H1 (cell line): Measurements from ENCODE around the gene ADGB. TPM values are rescaled to one million over a fixed set of nuclear protein-coding genes. Genes with fewer than 3 reads are reported as not detected.

ENCODE experiments used
- CTCF ChIA-PET: fragments of 300-600 bp; sonication (Branson Sonifier 250); formaldehyde crosslinking; loops from one replicate; lab custom pipeline; 2021; ENCODE audit not compliant: partially characterized antibody; lab: Charles Lee
- POLR2A ChIA-PET: fragments of 300-600 bp; sonication (Branson Sonifier 250); formaldehyde crosslinking; loops from one replicate; lab custom pipeline; 2021; ENCODE audit warnings: inconsistent platforms; ENCODE audit not compliant: partially characterized antibody; lab: Charles Lee
- DNase-seq, 2 experiments: peaks; one replicate each; pipeline versions ENCODE4 v3.0.0 to v3.0.0-alpha.2; 2010 to 2022; ENCODE audit warnings: low spot score in 2 of 2, low read depth in 1 of 2, mixed read lengths in 1 of 2
- FAIRE-seq: peaks from 2 replicates; lab custom pipeline; 2011; peaks lifted over from hg19 to GRCh38; lab: Jason Lieb, UNC
- H2AFZ ChIP-seq: 2 replicates; pipeline ENCODE4 v1.8.1; 2012; ENCODE audit warnings: low read length, inconsistent platforms
- H2AK5ac ChIP-seq: 2 replicates; pipeline ENCODE4 v1.6.1; 2013; ENCODE audit warnings: low read depth, low read length
- H2BK120ac ChIP-seq: replicated peaks from 2 replicates; pipeline ENCODE3; 2013; ENCODE audit warnings: low read depth, low read length, inconsistent platforms
- H2BK12ac ChIP-seq: 2 replicates; pipeline ENCODE4 v1.6.1; 2013; ENCODE audit warnings: low read depth, low read length
- H2BK15ac ChIP-seq: 2 replicates; pipeline ENCODE4 v1.6.1; 2013; ENCODE audit warnings: low read length
- H2BK20ac ChIP-seq: 2 replicates; pipeline ENCODE4 v1.6.1; 2013; ENCODE audit warnings: low read length
- H2BK5ac ChIP-seq: 2 replicates; pipeline ENCODE4 v1.6.1; 2013; ENCODE audit warnings: low read depth, low read length
- H3K14ac ChIP-seq: 2 replicates; pipeline ENCODE4 v1.6.1; 2013; ENCODE audit warnings: inconsistent platforms; ENCODE audit not compliant: insufficient read length
- H3K18ac ChIP-seq: 2 replicates; pipeline ENCODE4 v1.6.1; 2013; ENCODE audit warnings: low read length; ENCODE audit errors: extremely low read depth
- H3K23ac ChIP-seq: 2 replicates; pipeline ENCODE4 v1.6.1; 2013; ENCODE audit warnings: inconsistent platforms; ENCODE audit not compliant: insufficient read length
- H3K23me2 ChIP-seq: 2 replicates; pipeline ENCODE4 v1.6.1; 2013; ENCODE audit warnings: low read depth, low read length
- H3K27ac ChIP-seq: 2 replicates; pipeline ENCODE4 v1.6.1; 2011; ENCODE audit warnings: low read depth, low read length, inconsistent platforms
- H3K27me3 ChIP-seq, 4 experiments: replicated peaks in 1 of 4; 1 replicate in 1 of 4; 2 replicates in 3 of 4; pipeline versions ENCODE4 v1.6.1 to v1.8.1; 2011 to 2013; ENCODE audit warnings: low read length in 3 of 4, mild to moderate bottlenecking in 3 of 4, inconsistent platforms in 2 of 4, mixed read lengths in 2 of 4, moderate library complexity in 1 of 4; ENCODE audit not compliant: control insufficient read depth in 3 of 4, insufficient read depth in 3 of 4; ENCODE audit errors: extremely low read depth in 1 of 4
- H3K36me3 ChIP-seq, 4 experiments: 2 replicates each; pipeline versions ENCODE4 v1.6.1 to v1.8.1; 2011 to 2013; ENCODE audit warnings: mild to moderate bottlenecking in 4 of 4, low read length in 3 of 4, moderate library complexity in 2 of 4, control low read depth in 1 of 4, inconsistent platforms in 1 of 4; ENCODE audit not compliant: insufficient read depth in 4 of 4, control insufficient read depth in 2 of 4
- H3K4ac ChIP-seq: replicated peaks from 2 replicates; pipeline ENCODE3; 2013; ENCODE audit warnings: low read length, low read depth, mixed read lengths, inconsistent platforms; ENCODE audit not compliant: insufficient read length
- H3K4me1 ChIP-seq, 4 experiments: replicated peaks in 1 of 4; 1 replicate in 1 of 4; 2 replicates in 3 of 4; pipeline versions ENCODE4 v1.6.1 to v1.8.1; 2011 to 2013; ENCODE audit warnings: low read length in 3 of 4, inconsistent platforms in 2 of 4, mixed read lengths in 1 of 4; ENCODE audit not compliant: insufficient read depth in 4 of 4, control insufficient read depth in 3 of 4
- H3K4me2 ChIP-seq, 2 experiments: 2 replicates each; pipeline versions ENCODE4 v1.6.1 to v1.8.1; 2011 to 2013; ENCODE audit warnings: low read depth in 2 of 2, low read length in 2 of 2, control low read depth in 1 of 2, inconsistent platforms in 1 of 2, mild to moderate bottlenecking in 1 of 2; ENCODE audit not compliant: insufficient read depth in 1 of 2
- H3K4me3 ChIP-seq, 4 experiments: fragments of 200-600, 300-600 bp in 1 of 4; sonication (generic), shearing (Covaris generic), sonication (Bioruptor Twin) in 1 of 4; 2 replicates each; pipeline versions ENCODE4 v1.5.1 to v1.8.1; 2011 to 2016; ENCODE audit warnings: low read length in 4 of 4, low read depth in 3 of 4, control low read depth in 2 of 4, inconsistent platforms in 2 of 4, mild to moderate bottlenecking in 2 of 4, mixed read lengths in 1 of 4, moderate library complexity in 1 of 4; ENCODE audit not compliant: insufficient read depth in 2 of 4; ENCODE audit errors: extremely low read depth in 1 of 4
- H3K56ac ChIP-seq: replicated peaks from 2 replicates; pipeline ENCODE3; 2013; ENCODE audit warnings: low read depth, mild to moderate bottlenecking, mixed read lengths, low read length, inconsistent platforms; ENCODE audit not compliant: insufficient read length
- H3K79me1 ChIP-seq: 2 replicates; pipeline ENCODE4 v1.6.1; 2013; ENCODE audit warnings: low read depth, low read length, control low read depth
- H3K79me2 ChIP-seq, 2 experiments: 2 replicates each; pipeline versions ENCODE4 v1.6.1 to v1.8.1; 2012 to 2013; ENCODE audit warnings: low read length in 2 of 2, mild to moderate bottlenecking in 2 of 2, inconsistent platforms in 1 of 2; ENCODE audit not compliant: insufficient read depth in 2 of 2, control insufficient read depth in 1 of 2
- H3K9ac ChIP-seq, 4 experiments: replicated peaks in 1 of 4; 1 replicate in 1 of 4; 2 replicates in 3 of 4; pipeline versions ENCODE4 v1.6.1 to v1.8.1; 2011 to 2013; ENCODE audit warnings: low read depth in 3 of 4, low read length in 3 of 4, control low read depth in 2 of 4, mild to moderate bottlenecking in 2 of 4, moderate library complexity in 2 of 4, inconsistent platforms in 1 of 4; ENCODE audit errors: extremely low read depth in 1 of 4
- H3K9me3 ChIP-seq, 2 experiments: 2 replicates each; pipeline versions ENCODE4 v1.6.1 to v1.8.1; 2012 to 2013; ENCODE audit warnings: mild to moderate bottlenecking in 2 of 2, moderate library complexity in 2 of 2, control low read depth in 1 of 2, inconsistent platforms in 1 of 2, low read depth in 1 of 2, low read length in 1 of 2, mixed read lengths in 1 of 2; ENCODE audit not compliant: insufficient read depth in 2 of 2
- H4K20me1 ChIP-seq, 2 experiments: replicated peaks in 1 of 2; 2 replicates each; pipeline versions ENCODE3 to v1.8.1; 2011 to 2013; ENCODE audit warnings: inconsistent platforms in 2 of 2, low read length in 2 of 2, mild to moderate bottlenecking in 1 of 2; ENCODE audit not compliant: insufficient read depth in 2 of 2, control insufficient read depth in 1 of 2
- H4K5ac ChIP-seq: 2 replicates; pipeline ENCODE4 v1.6.1; 2013; ENCODE audit warnings: low read length, low read depth, mixed read lengths, inconsistent platforms; ENCODE audit not compliant: insufficient read length
- H4K8ac ChIP-seq: 2 replicates; pipeline ENCODE4 v1.8.0; 2013; ENCODE audit warnings: mild to moderate bottlenecking, moderate library complexity, low read length, inconsistent platforms; ENCODE audit not compliant: insufficient read depth; ENCODE audit errors: extremely low read depth
- H4K91ac ChIP-seq: replicated peaks from 2 replicates; pipeline ENCODE3; 2013; ENCODE audit warnings: low read length, mixed read lengths, inconsistent platforms; ENCODE audit not compliant: insufficient read length
- E2F6 ChIP-seq: IDR thresholded peaks from 2 replicates; pipeline ENCODE4 v1.6.1; 2012; ENCODE audit warnings: inconsistent platforms
- EZH2 ChIP-seq: fragments of 200-600 bp; sonication (generic); IDR thresholded peaks from 2 replicates; pipeline ENCODE4 v1.7.1; 2012; ENCODE audit warnings: low read depth, mild to moderate bottlenecking, moderate library complexity, low read length, inconsistent platforms; ENCODE audit not compliant: severe bottlenecking
- GABPA ChIP-seq: IDR thresholded peaks from 2 replicates; pipeline ENCODE4 v1.6.1; 2011; ENCODE audit warnings: mild to moderate bottlenecking, low read length, moderate library complexity, borderline replicate concordance; ENCODE audit not compliant: insufficient read depth
- HDAC6 ChIP-seq: IDR thresholded peaks from one replicate; pipeline ENCODE4 v1.7.1; 2012; ENCODE audit warnings: low read depth, mild to moderate bottlenecking, inconsistent platforms, low read length, moderate library complexity
- JUN ChIP-seq: IDR thresholded peaks from 2 replicates; pipeline ENCODE4 v1.6.1; 2011; ENCODE audit warnings: low read depth, mild to moderate bottlenecking, improper control_type of control experiment, low read length
- NANOG ChIP-seq: IDR thresholded peaks from 2 replicates; pipeline ENCODE4 v1.6.1; 2011; ENCODE audit warnings: low read length, low read depth, mild to moderate bottlenecking, inconsistent platforms; ENCODE audit not compliant: insufficient read depth, poor library complexity, severe bottlenecking
- NRF1 ChIP-seq: IDR thresholded peaks from 2 replicates; pipeline ENCODE4 v1.6.1; 2011; ENCODE audit warnings: mild to moderate bottlenecking, low read depth, low read length, improper control_type of control experiment
- PHF8 ChIP-seq: fragments of 200-600 bp; sonication (generic); conservative IDR thresholded peaks from 2 replicates; pipeline ENCODE4 v1.7.1; 2012; ENCODE audit warnings: low read depth, mild to moderate bottlenecking, inconsistent platforms, low read length, moderate library complexity
- POLR2A ChIP-seq, 2 experiments: IDR thresholded peaks; 1 replicate in 1 of 2; 2 replicates in 1 of 2; pipeline ENCODE4 v1.6.1; 2011; ENCODE audit warnings: low read depth in 2 of 2, low read length in 2 of 2, mild to moderate bottlenecking in 2 of 2; ENCODE audit errors: control extremely low read depth in 1 of 2
- RAD21 ChIP-seq, 2 experiments: IDR thresholded peaks in 1 of 2; conservative IDR thresholded peaks in 1 of 2; 2 replicates each; pipeline ENCODE4 v1.6.1; 2011; ENCODE audit warnings: low read depth in 2 of 2, low read length in 2 of 2, improper control_type of control experiment in 1 of 2, inconsistent platforms in 1 of 2, mild to moderate bottlenecking in 1 of 2, moderate library complexity in 1 of 2
- RBBP5 ChIP-seq: IDR thresholded peaks from 2 replicates; pipeline ENCODE4 v1.7.1; 2012; ENCODE audit warnings: low read depth, mild to moderate bottlenecking, inconsistent platforms, low read length, moderate library complexity, borderline replicate concordance
- TAF1 ChIP-seq: IDR thresholded peaks from 2 replicates; pipeline ENCODE4 v1.6.1; 2011; ENCODE audit warnings: mild to moderate bottlenecking, low read depth, low read length
- WGBS, 2 experiments: shearing (Covaris generic) in 1 of 2; methylation state at CpG; one replicate each; pipeline versions ENCODE4 v1.1.6 to v1.1.7; 2013 to 2015; ENCODE audit warnings: low lambda C conversion rate in 2 of 2, mixed read lengths in 2 of 2, inconsistent platforms in 1 of 2, low coverage in 1 of 2, missing lambda C conversion rate in 1 of 2; ENCODE audit not compliant: insufficient replicate concordance in 2 of 2, insufficient coverage in 1 of 2, insufficient read length in 1 of 2; ENCODE audit errors: extremely low coverage in 1 of 2, missing lambda C conversion rate in 1 of 2; 5-methylcytosine and 5-hydroxymethylcytosine counted together
- polyA plus RNA-seq, 7 experiments: library from polyadenylated mRNA; depleted of rRNA in 3 of 7; stranded (reverse) in 5 of 7; unstranded in 2 of 7; fragments of >200 nt in 5 of 7; fragments of 200-250 nt in 2 of 7; gene quantifications; 1 replicate in 5 of 7; 2 replicates in 1 of 7; 4 replicates in 1 of 7; pipeline versions ENCODE4 v1.2.1 to v1.2.3, GENCODE V29; 2011 to 2013; ENCODE audit warnings: missing spikeins in 2 of 7, mixed read lengths in 2 of 7
- total RNA-seq: library from RNA; stranded (reverse); fragmentation: NEBNext Ultra II Directional; extraction: Animal tissue kit (Norgen Biotek cat#: 25700); gene quantifications from 2 replicates; pipeline ENCODE4 v1.2.1, GENCODE V29; 2021

The ADGB gene
- total and polyA plus RNA-seq, 2 of the 8 experiments (the other 6 are each of a cell fraction or from before 2014, with no cell fraction given): not detected

GRCh38 chr6:146805546-146806325, 207.0 kb downstream of the ADGB start:
- no peak overlapping the region for H3K9ac ChIP-seq
- FAIRE-seq: no peak
- POLR2A ChIA-PET: no interaction called here
- no peak for TF ChIP-seq E2F6
- TF ChIP-seq GABPA: no peak
- no peak for TF ChIP-seq JUN
- TF ChIP-seq TAF1: no peak
- no peak for TF ChIP-seq POLR2A (IDR thresholded peaks at IDR 0.05; ENCODE audit: control extremely low read depth in 1 of 2, low read depth in 2 of 2, low read length in 2 of 2)
- no peak for TF ChIP-seq RAD21 (IDR thresholded peaks at IDR 0.05 in 1 of 2, conservative IDR thresholded peaks at IDR 0.05 in 1 of 2; ENCODE audit: low read depth in 2 of 2, low read length in 2 of 2)
- no peak for TF ChIP-seq NANOG
- no peak for TF ChIP-seq HDAC6
- no peak for TF ChIP-seq EZH2
- no peak for TF ChIP-seq RBBP5
- TF ChIP-seq NRF1: no peak
- no peak for TF ChIP-seq PHF8

More at GRCh38 chr6:146805546-146806325, 207.0 kb downstream of the ADGB start:
- WGBS, 2 experiments: 98% methylated on average over 2 of the region's 2 CpGs; no CpG with 5 or more reads in 1 of the 2 experiments
- no peak overlapping the region for H2BK20ac ChIP-seq
- no peak overlapping the region for H2BK12ac ChIP-seq
- H2AK5ac ChIP-seq: no peak overlapping the region
- H3K27me3 ChIP-seq: no peaks in the 10 kb centered on the region
- H3K23ac ChIP-seq: no peak overlapping the region
- H3K27ac ChIP-seq: no peak overlapping the region
- CTCF ChIA-PET: interaction anchor here (0.7 to 1.2 kb wide), 2 partner anchors 20 to 770 kb away, joined by 3 read pairs; no protein-coding TSS in a partner anchor
- H3K4ac ChIP-seq: no peak overlapping the region
- DNase-seq: no peak
- no peak overlapping the region for H3K56ac ChIP-seq
- no peak overlapping the region for H3K4me2 ChIP-seq
- H2BK120ac ChIP-seq: no peak overlapping the region
- no peaks in the 10 kb centered on the region for H3K23me2 ChIP-seq
- H4K5ac ChIP-seq: no peak overlapping the region
- H4K8ac ChIP-seq: no peak overlapping the region
- no peak overlapping the region for H3K18ac ChIP-seq
- no peaks in the 10 kb centered on the region for H3K79me1 ChIP-seq
- H3K4me3 ChIP-seq: no peak overlapping the region
- no peaks in the 10 kb centered on the region for H3K9me3 ChIP-seq
- H3K14ac ChIP-seq: no peak overlapping the region
- H3K4me1 ChIP-seq: no peaks in the 10 kb centered on the region
- H3K79me2 ChIP-seq: no peaks in the 10 kb centered on the region
- no peak overlapping the region for H2AFZ ChIP-seq
- H4K91ac ChIP-seq: no peak overlapping the region
- no peaks in the 10 kb centered on the region for H3K36me3 ChIP-seq
- H2BK15ac ChIP-seq: no peak overlapping the region
- no peak overlapping the region for H2BK5ac ChIP-seq
- H4K20me1 ChIP-seq: no peaks in the 10 kb centered on the region
